ENCODE measurements around the gene CEACAM18.

The CEACAM18 gene

GRCh38 chr19:51531349-51532315, 53.3 kb downstream of the CEACAM18 start, which contains the start of gene SIGLEC6:
Gene SIGLEC6, minus strand, starts transcription at chr19:51531670. Its CDS starts 22 bp downstream, at chr19:51531648.
- no peak for DNase-seq (ENCODE audit: low spot score)

- DNase-seq (ENCODE audit: low spot score) = no peak
Measured at GRCh38 chr19:51535535-51535934, 57.2 kb downstream of the CEACAM18 start.

- no peak for DNase-seq (ENCODE audit: low spot score)
Measured at GRCh38 chr19:51539821-51540366, 61.6 kb downstream of the CEACAM18 start.
